IPS-20b (cell line): Measurements from ENCODE around the gene ZNF354B.

ENCODE experiments used
- H3K27ac ChIP-seq: one replicate; pipeline ENCODE4 v1.5.1; 2013; ENCODE audit warnings: low read length
- H3K27me3 ChIP-seq: 2 replicates; pipeline ENCODE4 v1.6.1; 2013; ENCODE audit warnings: mild to moderate bottlenecking, low read length, inconsistent platforms; ENCODE audit not compliant: insufficient read depth
- H3K36me3 ChIP-seq: 2 replicates; pipeline ENCODE4 v1.6.1; 2013; ENCODE audit warnings: low read depth, mild to moderate bottlenecking, inconsistent platforms, low read length, moderate library complexity; ENCODE audit not compliant: insufficient read depth
- H3K4me1 ChIP-seq: 2 replicates; pipeline ENCODE4 v1.6.1; 2013; ENCODE audit warnings: mild to moderate bottlenecking, control low read depth, inconsistent platforms, low read length, moderate library complexity; ENCODE audit not compliant: insufficient read depth
- H3K4me3 ChIP-seq: 2 replicates; pipeline ENCODE4 v1.5.1; 2013; ENCODE audit warnings: mild to moderate bottlenecking, low read length, inconsistent platforms
- H3K9ac ChIP-seq: 2 replicates; pipeline ENCODE4 v1.6.1; 2013; ENCODE audit warnings: low read depth, mild to moderate bottlenecking, inconsistent platforms, low read length, moderate library complexity
- H3K9me3 ChIP-seq: 2 replicates; pipeline ENCODE4 v1.6.1; 2013; ENCODE audit warnings: mild to moderate bottlenecking, low read depth, low read length, inconsistent platforms; ENCODE audit not compliant: insufficient read depth

ZNF354B gene

DNA sequence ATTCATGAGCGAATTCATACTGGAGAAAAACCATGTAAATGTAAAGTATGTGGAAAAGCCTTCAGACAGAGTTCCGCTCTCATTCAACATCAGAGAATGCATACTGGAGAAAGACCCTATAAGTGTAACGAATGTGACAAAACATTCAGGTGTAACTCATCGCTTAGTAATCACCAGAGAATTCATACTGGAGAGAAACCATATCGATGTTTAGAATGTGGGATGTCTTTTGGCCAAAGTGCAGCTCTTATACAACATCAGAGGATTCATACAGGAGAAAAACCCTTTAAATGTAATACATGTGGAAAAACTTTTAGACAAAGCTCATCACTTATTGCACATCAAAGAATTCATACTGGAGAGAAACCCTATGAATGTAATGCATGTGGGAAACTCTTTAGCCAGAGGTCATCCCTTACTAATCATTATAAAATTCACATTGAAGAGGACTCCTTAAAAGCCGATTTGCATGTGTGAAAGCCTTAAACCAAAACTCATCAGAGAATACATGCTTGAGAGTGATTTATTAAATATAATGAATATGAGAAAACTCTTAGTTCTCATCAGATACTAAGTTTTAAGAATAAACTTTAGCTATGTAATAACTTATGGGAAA lies 24.2 kb downstream of the ZNF354B start:
- H3K9ac ChIP-seq = no peak overlapping the region
- no peak overlapping the region for H3K27ac ChIP-seq
- H3K36me3 ChIP-seq = peaks cover 73% of the 10 kb centered on the region
- H3K4me1 ChIP-seq = no peaks in the 10 kb centered on the region
- no peak overlapping the region for H3K4me3 ChIP-seq
- H3K9me3 ChIP-seq = peaks cover 89% of the 10 kb centered on the region
- no peaks in the 10 kb centered on the region for H3K27me3 ChIP-seq

GRCh38 chr5:178895615-178896571 lies 36.1 kb downstream of the ZNF354B start, which contains the start of gene ZFP2:
Gene ZFP2 (plus strand): TSS chr5:178895913. CDS start chr5:178931314, 35,401 bp downstream.
- no peaks in the 10 kb centered on the region for H3K4me1 ChIP-seq
- H3K9me3 ChIP-seq = peaks cover 3% of the 10 kb centered on the region
- peak within 1 kb of the TSS; percentile 86; the same call in 1 of the 2 replicates for H3K9ac ChIP-seq
- peak within 1 kb of the TSS; percentile 71 for H3K27ac ChIP-seq
- no peaks in the 10 kb centered on the region for H3K36me3 ChIP-seq
- peak within 1 kb of the TSS; percentile 85 for H3K4me3 ChIP-seq
- H3K27me3 ChIP-seq = no peaks in the 10 kb centered on the region; the same call in 1 of the 2 replicates

DNA sequence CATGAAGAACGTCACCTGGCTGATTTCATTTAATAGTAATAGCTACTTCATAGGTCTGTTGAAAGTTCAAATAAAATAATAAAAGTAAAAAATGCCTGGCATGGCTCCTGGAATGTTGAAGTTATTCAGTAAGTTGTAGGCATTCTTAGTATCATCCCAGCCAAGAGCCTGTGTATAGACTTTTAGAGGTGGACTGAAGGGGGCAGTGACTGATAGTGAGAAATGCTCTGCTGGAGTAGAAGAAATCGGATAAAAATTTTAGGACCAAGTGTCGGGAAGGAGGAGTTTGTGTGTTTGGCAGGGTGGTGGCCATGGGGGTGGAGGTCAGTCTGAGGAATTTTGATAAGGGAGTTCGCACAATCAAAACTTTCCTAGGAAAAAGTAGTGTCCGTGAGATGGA lies 39.5 kb downstream of the ZNF354B start:
- Histone ChIP-seq H3K27me3 (no peaks in the 10 kb centered on the region; the same call in 1 of the 2 replicates), H3K9ac (no peak overlapping the region), H3K9me3 (peaks cover 29% of the 10 kb centered on the region), H3K4me1 (no peaks in the 10 kb centered on the region), H3K4me3 (no peak overlapping the region), H3K36me3 (no peaks in the 10 kb centered on the region), H3K27ac (no peak overlapping the region)

- Histone ChIP-seq H3K27ac (no peak overlapping the region), H3K9me3 (peaks cover 56% of the 10 kb centered on the region), H3K36me3 (no peaks in the 10 kb centered on the region), H3K4me3 (no peak overlapping the region), H3K4me1 (no peaks in the 10 kb centered on the region), H3K27me3 (no peaks in the 10 kb centered on the region), H3K9ac (no peak overlapping the region)
Measured at GRCh38 chr5:178902849-178903248, 43.1 kb downstream of the ZNF354B start.

DNA sequence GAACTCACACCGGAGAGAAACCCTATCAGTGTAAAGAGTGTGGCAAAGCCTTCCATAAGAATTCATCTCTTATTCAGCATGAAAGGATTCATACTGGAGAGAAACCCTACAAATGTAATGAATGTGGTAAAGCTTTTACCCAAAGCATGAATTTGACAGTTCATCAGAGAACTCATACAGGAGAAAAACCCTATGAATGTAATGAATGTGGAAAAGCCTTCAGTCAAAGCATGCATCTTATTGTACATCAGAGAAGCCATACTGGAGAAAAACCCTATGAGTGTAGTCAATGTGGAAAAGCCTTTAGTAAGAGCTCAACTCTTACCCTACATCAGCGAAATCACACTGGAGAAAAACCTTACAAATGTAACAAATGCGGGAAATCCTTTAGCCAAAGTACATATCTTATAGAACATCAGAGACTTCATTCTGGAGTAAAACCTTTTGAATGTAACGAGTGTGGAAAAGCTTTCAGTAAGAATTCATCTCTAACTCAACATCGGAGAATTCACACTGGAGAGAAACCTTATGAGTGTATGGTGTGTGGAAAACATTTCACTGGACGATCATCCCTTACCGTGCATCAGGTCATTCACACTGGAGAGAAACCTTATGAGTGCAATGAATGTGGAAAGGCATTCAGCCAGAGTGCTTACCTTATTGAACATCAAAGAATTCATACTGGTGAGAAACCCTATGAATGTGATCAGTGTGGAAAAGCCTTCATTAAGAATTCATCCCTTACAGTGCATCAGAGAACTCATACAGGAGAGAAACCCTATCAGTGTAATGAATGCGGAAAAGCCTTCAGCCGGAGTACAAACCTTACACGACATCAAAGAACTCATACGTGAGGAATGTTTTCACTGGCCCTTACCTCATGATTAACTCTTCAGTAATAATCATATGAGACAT lies 72.3 kb downstream of the ZNF354B start:
- Histone ChIP-seq H3K27me3 (no peaks in the 10 kb centered on the region), H3K4me3 (no peak overlapping the region), H3K27ac (no peak overlapping the region), H3K9ac (no peak overlapping the region), H3K9me3 (peaks cover 97% of the 10 kb centered on the region), H3K36me3 (no peaks in the 10 kb centered on the region), H3K4me1 (no peaks in the 10 kb centered on the region)
